GM19438 (cell line): Measurements from ENCODE around the gene MGMT.

ENCODE experiments used
- ATAC-seq: cut with Tn5 transposase; IDR thresholded peaks from one replicate; pipeline ENCODE4 v1.9.1; 2021; ENCODE audit warnings: low read depth; ENCODE audit not compliant: unreplicated experiment

The MGMT gene

DNA sequence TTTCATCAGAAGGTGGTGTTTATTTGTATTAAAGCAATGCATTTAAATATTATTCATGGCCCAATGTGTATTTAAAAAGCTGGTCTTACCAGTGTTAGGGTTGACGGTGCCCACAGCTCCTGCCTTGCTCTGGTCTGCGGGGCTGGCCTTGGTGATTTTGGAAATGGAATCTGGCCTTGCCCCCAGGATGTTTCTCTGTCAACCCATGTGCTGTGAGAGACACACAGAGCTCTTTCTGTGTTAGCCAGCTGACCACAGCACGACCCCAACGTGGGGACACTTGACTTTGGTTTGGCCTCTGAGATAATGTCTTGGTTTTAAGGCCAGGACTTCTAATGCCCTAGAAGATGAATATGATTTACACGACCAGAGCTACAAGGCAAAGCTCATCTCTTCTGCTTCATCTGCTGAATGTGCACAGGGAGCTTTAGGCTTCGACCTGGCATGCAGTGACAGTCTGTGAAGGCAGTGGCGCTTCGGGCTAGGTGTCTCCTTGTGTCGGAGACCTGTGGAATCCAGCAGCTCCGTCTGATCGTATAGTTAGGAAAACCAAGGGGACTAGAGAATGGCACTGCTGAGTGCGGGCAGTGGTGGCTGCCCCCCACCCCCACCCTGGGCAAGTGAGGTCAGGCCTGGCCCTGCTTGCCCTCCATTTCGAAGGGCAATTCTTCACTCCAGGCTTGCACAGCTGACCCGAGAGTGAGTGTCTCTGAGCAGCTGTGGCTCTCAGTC is 250.9 kb downstream of the MGMT start:
- ATAC-seq, result no peak

DNA sequence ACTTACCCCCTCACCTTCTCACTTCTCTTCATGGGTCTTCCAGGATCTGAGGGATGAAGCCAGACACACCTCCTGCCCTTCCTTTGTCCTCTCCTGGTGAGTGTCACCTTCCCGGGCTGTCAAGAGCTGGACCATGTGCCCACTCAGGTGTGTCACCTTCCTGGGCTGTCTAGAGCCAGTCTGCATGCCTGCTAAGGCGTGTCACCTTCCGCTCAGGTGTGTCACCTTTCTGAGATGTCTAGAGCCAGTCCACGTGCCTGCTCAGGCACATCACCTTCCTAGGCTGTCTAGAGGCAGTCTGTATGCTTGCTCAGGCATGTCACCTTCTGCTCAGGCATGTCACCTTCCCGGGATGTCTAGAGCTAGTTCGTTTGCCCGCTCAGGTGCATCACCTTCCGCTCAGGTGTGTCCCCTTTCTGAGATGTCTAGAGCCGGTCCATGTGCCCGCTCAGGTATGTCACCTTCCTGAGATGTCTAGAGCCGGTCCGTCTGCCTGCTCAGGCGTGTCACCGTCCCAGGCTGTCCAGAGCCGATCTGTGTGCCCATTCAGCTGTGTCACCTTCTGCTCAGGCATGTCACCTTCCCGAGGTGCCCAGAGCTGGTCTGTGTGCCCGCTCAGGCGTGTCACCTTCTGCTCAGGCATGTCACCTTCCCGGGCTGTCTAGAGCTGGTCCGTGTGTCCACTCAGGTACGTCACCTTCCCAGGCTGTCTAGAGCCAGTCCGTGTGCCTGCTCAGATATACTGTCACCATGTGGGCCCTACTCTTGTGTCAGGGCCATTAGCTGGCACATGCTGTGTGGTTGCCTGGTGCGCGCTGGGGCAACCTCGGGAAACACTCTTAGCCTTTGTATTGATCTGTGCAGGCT is 251.7 kb downstream of the MGMT start:
- no peak for ATAC-seq

DNA sequence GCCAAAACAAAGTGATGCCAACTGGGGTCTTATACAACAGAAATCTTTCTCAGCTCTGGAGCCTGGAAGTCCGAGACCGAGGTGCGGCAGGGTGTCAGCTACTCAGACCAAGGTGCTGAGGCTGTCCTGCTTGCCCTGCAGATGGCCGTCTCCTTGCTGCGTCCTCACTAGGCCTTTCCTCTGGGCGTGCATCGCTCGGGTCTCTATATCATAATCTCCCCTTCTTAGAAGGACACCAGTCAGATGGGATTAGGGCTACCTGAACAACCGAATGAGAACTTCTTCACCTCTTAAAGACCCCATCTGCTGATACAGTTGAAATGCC is 252.3 kb downstream of the MGMT start:
- ATAC-seq, result no peak

DNA sequence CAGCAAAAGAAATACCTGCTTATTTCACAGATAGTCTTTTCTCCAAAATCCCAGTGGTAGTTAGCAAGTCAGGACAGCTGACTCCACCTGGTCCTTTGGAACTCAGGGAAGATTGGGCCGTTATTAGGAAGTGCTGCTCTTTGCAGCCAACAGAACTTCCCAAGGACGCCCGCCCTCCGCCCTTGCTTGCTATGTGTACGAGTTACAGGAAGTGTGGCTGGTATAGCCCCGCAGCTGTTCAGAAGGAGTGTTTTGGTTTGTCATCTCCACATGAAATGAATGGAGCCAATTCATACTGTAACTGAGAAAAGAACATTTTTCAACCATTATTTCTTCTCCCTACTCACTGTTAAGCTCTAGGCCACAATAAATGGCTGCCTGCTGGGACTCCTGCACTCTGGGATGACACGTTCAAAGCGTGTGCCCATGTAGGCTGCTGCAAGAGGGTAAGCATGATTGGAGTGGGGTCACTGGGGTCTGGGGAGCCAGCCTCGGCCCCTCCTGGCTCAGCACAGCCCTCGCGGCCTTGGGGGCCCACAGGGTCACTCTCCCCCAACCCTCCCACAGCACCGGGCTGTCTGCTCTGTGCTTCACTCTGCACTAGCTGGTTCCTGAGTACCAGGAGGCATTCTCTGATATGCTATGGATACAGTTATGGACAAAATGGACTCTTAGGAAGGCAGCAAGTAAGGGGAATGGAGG is 253.0 kb downstream of the MGMT start:
- ATAC-seq, result no peak

DNA sequence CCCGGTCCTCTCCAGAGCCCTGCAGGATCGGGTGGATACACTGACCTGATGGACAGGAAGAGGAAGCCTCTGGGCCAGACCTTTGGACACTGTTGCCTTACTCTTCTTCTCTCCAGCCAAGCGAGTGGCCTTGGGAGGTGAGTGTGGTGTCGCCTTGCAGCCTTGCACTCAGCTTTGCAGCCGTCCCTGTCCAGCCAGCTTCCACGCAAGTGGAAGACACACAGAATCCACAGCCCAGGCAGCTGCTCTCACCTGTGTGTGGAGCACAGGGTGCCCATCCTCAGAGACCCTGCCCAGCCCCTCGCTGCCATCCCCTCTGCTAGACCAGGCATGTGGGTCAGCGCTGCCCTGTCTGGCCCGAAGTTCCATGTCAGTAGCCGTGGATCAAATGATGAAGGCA is 258.0 kb downstream of the MGMT start:
- ATAC-seq, result no peak

DNA sequence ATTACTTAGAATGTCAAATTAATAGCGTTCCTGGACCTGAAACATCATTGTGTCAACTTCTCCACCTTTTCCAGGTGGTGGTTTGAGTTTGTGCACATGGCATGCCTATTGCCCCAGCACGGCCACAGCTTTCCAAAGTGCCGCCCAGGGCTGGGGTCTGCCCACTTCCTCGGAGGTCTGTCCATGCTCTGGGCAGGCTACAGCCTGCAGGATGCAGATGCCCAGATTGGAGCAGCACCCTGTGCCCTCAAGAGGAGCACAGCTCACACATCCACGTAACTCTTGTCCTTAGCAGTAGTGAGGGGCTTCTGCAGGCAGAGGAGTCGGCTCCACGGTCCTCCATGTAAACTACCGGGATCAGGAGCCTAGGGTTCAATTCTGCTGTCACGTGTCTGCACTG is 258.4 kb downstream of the MGMT start:
- ATAC-seq, result no peak

DNA sequence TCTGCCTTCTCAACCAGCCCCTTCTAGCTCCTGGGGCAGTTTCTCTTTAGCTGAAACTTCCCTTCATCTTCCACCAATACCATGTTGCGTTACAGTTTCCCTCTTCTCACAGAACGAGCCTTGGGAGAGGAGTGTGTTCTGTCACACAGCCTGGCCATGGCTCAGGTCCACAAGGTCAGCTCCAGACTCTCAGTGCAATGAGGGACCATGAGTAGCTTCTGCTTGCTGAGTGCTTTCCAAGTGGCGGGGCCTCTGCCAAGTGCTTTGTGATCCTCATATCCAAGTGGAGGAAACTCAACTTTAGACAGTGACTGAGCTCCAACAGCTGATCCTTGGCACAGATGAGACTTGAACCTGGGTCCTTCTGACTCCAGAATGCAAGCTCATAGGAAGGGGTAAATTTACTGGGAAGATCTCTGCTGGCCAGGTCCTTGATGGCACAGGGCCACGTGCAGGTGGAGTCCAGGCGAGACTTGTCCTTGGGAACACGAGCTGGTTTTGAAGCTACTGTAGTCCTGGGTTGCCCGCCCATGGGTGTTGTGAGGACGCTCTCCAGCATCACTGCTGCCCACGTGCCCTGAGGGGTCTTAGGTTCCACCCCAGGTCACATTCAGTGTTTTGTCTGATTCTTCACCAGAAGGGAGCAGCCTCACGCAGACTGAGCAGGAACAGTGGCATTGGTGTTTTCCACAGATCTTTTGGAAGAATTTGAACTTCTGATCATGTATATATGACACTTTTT is 259.0 kb downstream of the MGMT start:
- no peak for ATAC-seq

DNA sequence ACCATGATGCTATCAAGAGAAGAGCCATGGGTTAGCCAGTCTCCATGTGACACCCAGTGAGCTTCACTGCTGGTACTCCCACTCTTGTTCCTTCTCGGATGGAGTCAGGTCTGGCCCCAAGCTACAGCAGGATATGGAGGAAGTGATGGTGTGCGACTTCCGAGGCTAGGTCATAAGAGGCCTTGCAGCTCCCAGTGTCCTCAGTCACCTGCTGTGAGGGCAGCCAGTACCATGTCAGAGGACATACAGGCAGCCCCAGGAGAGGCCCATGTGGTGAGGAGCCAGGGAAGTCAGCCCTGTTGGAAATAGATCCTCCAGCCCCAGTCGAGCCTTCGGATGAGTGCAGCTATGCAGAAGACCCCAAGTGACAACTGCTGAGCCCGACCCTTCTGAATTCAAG is 260.0 kb downstream of the MGMT start:
- no peak for ATAC-seq

DNA sequence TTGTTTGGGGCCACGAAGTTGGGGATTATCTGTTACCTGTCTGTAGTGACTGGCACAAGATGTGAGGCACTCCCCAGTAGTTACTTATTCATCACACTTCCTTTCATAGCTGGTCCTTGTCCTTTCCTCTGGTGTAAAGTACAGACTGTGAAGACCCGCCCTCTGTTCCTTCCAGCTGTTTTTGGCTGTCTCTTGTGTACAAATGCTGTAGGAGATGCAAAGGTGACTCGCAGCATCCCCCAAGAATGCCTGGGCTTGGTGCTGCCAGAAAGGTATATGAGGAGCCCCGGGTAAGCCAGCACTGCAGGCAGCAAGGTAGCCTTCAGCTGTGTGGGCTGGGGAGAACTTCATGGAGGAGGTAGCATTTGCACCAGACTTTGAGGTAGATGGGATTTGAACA is 260.5 kb downstream of the MGMT start:
- no peak for ATAC-seq

DNA sequence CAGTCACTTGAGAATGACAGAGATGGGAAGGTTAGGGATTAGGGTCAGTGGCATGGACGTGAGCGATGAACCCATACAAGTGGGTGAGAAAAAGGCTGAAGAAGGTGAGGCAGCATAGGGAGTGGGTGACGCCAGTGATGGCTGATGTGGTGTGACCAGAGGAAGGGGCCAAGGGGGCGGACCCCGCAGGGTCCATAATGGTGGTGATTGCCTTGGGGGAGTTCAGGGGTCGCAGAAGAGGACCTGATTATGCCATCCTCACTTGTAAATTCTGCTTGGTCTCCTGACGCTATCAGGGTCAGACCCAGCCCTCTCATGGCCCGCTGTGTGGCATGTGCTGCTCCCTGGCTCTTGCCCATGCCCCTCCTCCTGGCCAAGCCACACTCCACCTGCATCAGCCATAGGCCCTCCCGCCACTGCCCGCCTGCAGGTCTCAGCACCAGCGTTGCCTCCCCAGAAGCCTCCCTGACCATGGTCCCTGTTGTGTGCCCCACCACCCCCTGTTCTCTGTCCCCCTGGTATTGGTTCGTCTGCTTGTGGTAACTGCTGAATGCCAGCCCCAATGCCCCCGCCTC is 261.3 kb downstream of the MGMT start:
- no peak for ATAC-seq

DNA sequence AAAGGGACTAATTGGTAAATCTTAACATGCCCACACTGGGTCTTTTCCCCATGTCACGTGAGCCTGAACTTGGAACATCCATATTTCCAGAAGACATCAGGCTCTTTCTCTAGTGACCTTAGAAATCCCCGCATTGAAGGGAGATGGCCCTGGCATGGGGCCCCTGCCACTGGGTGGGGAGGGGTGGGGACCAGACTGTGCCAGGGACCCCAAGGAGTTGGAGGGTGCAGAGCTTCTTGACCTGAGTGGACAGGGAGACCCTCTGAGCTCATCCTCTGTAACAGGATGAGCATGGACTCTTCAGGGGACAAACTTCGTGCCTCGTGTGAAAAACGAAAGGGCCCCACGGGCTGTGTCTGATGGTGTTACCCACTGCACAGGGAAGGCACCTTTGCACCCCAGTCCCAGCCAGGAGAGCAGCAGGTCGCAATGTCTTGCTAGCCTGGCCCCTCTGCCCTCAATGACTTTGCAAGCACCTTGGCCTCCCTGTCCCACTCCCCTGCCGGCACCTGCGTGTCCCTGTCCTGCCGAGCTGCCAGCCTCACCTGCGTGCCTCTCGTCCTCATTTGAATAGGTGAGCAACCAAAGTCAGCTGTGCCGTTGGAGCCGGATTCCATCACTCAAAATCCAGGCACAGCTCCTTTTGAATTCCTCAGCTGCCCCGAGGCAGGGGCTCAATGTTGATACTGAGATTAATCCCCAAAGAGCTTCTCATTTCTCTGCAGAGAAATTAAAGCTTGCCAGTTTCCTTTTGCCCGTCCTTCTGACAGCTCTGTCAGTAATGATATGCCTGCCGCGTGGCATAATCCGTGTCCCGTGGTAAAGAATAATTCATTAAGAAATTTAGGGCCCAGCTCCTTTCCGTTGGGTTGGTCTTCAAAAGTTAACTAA is 262.1 kb downstream of the MGMT start:
- ATAC-seq, result no peak

DNA sequence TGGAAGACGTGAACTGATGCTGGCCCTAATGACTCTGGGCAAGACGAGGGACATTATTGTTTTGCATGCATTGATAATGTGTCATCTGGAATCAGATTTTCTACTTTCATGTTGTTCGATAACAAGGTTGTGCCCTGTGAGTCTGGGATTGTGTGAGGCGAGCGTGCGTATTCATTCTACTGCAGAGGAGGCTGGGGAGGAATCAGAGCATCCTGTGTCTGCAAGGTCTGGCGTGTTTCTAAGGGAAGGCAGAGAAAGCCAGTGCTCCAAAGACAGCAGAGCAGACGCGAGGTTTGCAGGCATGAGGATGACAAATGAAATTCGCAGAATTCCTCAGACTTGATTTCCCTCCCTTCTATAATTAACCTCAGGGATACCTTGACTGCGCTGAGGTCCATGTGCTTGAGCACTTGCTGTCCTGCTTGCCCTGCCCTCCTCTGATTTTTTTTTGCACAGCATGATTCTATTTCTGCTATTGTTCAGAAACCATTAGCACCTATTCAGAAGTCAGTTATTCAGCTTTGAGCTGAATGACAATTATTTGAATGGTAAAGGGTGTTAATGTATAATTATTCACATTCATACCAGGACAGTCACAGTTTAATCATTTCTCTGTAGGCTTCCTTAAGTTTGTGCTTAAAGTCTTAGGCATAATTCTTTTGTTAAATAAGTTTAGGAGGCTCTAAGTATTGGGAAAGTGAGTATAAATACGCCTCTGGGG is 263.4 kb downstream of the MGMT start:
- no peak for ATAC-seq

DNA sequence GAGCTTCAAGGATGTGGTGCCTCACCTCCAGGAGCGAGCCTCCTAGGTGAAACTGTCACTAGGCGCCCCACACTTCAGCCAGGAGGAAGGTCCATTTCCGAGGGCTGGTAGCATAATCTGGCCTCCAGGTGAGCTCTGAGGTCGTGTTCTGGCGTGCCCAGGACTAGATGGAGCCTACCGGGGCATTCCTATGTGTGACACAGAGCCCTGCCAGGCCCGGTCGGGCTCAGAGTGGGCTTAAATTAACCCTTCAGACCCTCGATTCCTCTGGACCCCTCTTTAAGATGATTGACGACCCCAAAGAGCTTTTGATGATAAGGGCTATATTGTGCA is 263.9 kb downstream of the MGMT start:
- ATAC-seq, result no peak

DNA sequence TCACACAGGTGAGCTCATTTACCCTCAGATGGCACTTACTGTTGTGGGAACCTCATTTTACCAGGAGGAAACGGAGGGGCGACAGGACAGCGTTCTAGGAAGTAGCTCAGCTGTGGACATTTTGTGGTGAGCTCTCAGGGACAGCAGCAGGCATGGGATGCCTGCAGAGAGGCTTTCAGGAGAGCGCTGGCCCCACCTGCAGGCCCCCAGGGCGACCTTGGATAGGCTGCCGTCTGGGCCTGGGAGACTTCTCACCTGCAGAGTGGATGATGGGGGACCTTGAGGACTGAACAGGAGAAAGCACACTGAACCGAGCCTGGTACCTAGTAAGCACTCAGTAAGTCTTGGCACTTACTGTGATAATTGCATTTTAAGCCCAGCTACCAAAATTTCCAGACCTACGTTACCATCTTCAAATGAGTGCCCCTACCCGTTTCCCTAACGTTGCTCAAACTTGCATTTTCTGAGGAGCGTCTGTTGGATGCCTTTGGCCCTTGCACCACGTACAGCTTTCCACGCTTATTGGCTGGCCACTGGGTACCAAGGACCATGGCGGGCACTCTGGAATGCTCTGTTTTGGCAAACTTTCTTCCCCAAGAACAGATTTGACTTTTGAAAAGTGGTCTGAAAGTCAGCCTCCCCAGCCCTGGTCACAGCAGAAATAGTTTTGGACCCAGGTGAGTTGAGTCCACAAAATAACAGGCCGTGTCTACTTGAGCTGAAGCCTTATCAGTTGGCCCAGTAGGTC is 273.7 kb downstream of the MGMT start:
- ATAC-seq, result no peak

DNA sequence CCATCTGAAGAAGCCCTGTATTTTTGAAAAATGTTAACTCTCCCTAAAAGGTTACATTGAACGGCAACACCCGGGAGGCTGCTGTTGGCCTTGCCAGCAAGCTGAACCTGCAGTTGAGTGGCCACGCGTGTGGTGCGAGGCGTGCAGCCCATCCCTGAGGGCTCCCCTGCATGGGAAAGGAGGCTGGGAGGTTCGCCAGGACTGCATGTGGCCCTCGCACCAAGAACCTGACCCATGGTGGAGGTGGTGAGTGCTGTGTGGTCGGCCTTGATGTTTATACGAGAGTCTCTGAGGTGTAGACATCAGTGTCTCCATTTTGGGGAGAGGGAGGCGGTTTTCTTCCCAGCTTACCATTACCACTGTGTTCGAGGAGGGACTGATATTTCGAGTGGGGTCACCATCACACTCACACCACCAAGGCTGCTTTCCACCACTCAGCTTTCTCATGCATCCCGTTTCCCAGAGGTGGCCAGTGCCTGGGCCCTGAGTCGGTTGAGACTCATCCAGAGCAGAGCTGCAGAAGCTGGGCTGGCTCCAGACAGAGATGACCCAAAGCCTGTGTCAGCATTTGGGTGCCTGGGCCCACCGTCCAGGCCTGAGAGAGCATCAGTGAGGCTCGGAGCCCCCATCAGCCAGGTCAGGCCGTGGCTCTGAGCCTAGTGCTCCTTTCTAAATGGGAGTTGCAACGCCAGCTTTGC is 274.4 kb downstream of the MGMT start:
- no peak for ATAC-seq

DNA sequence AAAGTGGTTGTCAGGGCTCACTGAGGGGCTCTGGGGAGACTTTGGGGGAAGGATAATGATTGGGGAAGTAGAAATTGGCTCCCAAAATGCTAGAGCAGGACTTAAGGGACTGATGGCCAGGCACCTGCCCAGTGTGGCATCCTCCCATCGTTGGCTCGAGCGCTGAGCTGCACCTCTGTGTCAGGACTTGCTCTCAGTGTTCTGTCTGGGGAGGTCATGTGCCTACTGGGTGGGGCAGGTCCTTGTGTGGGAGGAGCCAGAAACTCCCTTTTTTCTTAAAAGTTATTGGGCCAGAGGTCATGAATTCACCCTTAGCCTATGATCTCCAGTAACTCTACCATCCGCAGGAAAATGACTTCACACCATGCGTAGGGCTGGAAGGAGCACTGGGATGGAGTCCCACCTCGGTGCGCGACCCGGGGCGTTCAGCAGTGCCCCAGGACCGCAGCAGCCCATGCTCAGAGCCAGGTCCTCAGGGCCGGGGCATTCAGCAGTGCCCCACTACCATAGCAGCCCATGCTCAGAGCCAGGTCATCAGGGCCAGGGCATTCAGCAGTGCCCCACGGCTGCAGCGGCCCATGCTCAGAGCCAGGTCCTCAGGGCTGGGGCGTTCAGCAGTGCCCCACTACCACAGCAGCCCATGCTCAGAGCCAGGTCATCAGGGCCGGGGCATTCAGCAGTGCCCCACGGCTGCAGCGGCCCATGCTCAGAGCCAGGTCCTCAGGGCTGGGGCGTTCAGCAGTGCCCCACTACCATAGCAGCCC is 275.1 kb downstream of the MGMT start:
- ATAC-seq, result no peak
